H9 (cell line): Measurements from ENCODE around the gene TEX35. TPM values are rescaled to one million over a fixed set of nuclear protein-coding genes. Genes with fewer than 3 reads are reported as not detected.

Source experiments
- DNase-seq: peaks from one replicate; pipeline ENCODE4 v3.0.0-alpha.2; 2017
- H2AFZ ChIP-seq: one replicate; pipeline ENCODE4 v1.6.1; 2013; ENCODE audit warnings: mild to moderate bottlenecking, low read length, control low read depth, moderate library complexity
- H2AK5ac ChIP-seq: 2 replicates; pipeline ENCODE4 v1.6.1; 2013; ENCODE audit warnings: low read length, control low read depth, mixed read lengths; ENCODE audit not compliant: insufficient read length
- H2BK120ac ChIP-seq: one replicate; pipeline ENCODE4 v1.6.1; 2013; ENCODE audit warnings: low read depth, mild to moderate bottlenecking, low read length, control low read depth, inconsistent platforms; ENCODE audit not compliant: poor library complexity, severe bottlenecking
- H2BK12ac ChIP-seq: 2 replicates; pipeline ENCODE4 v1.6.1; 2013; ENCODE audit warnings: low read length, control low read depth, mixed read lengths, low read depth; ENCODE audit not compliant: insufficient read length
- H2BK15ac ChIP-seq: 2 replicates; pipeline ENCODE4 v1.6.1; 2013; ENCODE audit warnings: low read depth, low read length, control low read depth
- H2BK20ac ChIP-seq: one replicate; pipeline ENCODE4 v1.6.1; 2013; ENCODE audit warnings: low read depth, mild to moderate bottlenecking, low read length, control low read depth, inconsistent platforms; ENCODE audit not compliant: poor library complexity, severe bottlenecking
- H2BK5ac ChIP-seq: 2 replicates; pipeline ENCODE4 v1.6.1; 2013; ENCODE audit warnings: low read length, control low read depth, mixed read lengths; ENCODE audit not compliant: insufficient read length
- H3K14ac ChIP-seq: 2 replicates; pipeline ENCODE4 v1.6.1; 2013; ENCODE audit warnings: low read length, control low read depth; ENCODE audit not compliant: insufficient read depth
- H3K18ac ChIP-seq: 2 replicates; pipeline ENCODE4 v1.6.1; 2013; ENCODE audit warnings: low read depth, mild to moderate bottlenecking, mixed read lengths, low read length, control low read depth; ENCODE audit not compliant: insufficient read length
- H3K23ac ChIP-seq: 2 replicates; pipeline ENCODE4 v1.6.1; 2013; ENCODE audit warnings: low read length, control low read depth, mixed read lengths, low read depth; ENCODE audit not compliant: insufficient read length
- H3K23me2 ChIP-seq: 2 replicates; pipeline ENCODE4 v1.6.1; 2013; ENCODE audit warnings: low read depth, mild to moderate bottlenecking, mixed read lengths, low read length, control low read depth; ENCODE audit not compliant: insufficient read length, poor library complexity, severe bottlenecking
- H3K27ac ChIP-seq: 2 replicates; pipeline ENCODE4 v1.5.1; 2013; ENCODE audit warnings: low read length, control low read depth, mixed read lengths, low read depth; ENCODE audit not compliant: insufficient read length
- H3K27me3 ChIP-seq: 2 replicates; pipeline ENCODE4 v1.6.1; 2013; ENCODE audit warnings: low read length, control low read depth, inconsistent platforms; ENCODE audit not compliant: insufficient read depth
- H3K4ac ChIP-seq: 2 replicates; pipeline ENCODE4 v1.6.1; 2013; ENCODE audit warnings: low read depth, mild to moderate bottlenecking, control low read depth, inconsistent platforms, low read length, moderate library complexity
- H3K4me1 ChIP-seq: 2 replicates; pipeline ENCODE4 v1.6.1; 2013; ENCODE audit warnings: low read length, control low read depth, inconsistent platforms; ENCODE audit not compliant: insufficient read depth
- H3K4me2 ChIP-seq: 2 replicates; pipeline ENCODE4 v1.6.1; 2013; ENCODE audit warnings: low read length, control low read depth, mixed read lengths; ENCODE audit not compliant: insufficient read length, insufficient read depth
- H3K56ac ChIP-seq: 2 replicates; pipeline ENCODE4 v1.6.1; 2013; ENCODE audit warnings: low read depth, mild to moderate bottlenecking, mixed read lengths, low read length, control low read depth; ENCODE audit not compliant: insufficient read length
- H3K79me1 ChIP-seq: 2 replicates; pipeline ENCODE4 v1.6.1; 2013; ENCODE audit warnings: low read depth, mild to moderate bottlenecking, moderate library complexity, low read length, control low read depth, inconsistent platforms; ENCODE audit not compliant: insufficient read depth, poor library complexity, severe bottlenecking
- H3K79me2 ChIP-seq: 2 replicates; pipeline ENCODE4 v1.6.1; 2013; ENCODE audit warnings: low read length, control low read depth, inconsistent platforms; ENCODE audit not compliant: insufficient read depth
- H3K9ac ChIP-seq: 2 replicates; pipeline ENCODE4 v1.6.1; 2013; ENCODE audit warnings: low read length, control low read depth, mixed read lengths; ENCODE audit not compliant: insufficient read length; ENCODE audit errors: extremely low read depth
- H3K9me3 ChIP-seq: one replicate; pipeline ENCODE4 v1.6.1; 2013; ENCODE audit warnings: low read depth, low read length, inconsistent platforms; ENCODE audit not compliant: control insufficient read depth
- H3T11ph ChIP-seq: one replicate; pipeline ENCODE4 v1.6.1; 2013; ENCODE audit warnings: mild to moderate bottlenecking, low read length, control low read depth, inconsistent platforms
- H4K20me1 ChIP-seq: one replicate; pipeline ENCODE4 v1.6.1; 2013; ENCODE audit not compliant: control insufficient read depth, insufficient read length, insufficient read depth
- H4K5ac ChIP-seq: 2 replicates; pipeline ENCODE4 v1.6.1; 2013; ENCODE audit warnings: low read depth, mild to moderate bottlenecking, mixed read lengths, low read length, control low read depth; ENCODE audit not compliant: insufficient read length
- H4K8ac ChIP-seq: replicated peaks from 2 replicates; pipeline ENCODE4 v1.6.1; 2013; ENCODE audit warnings: low read length, control low read depth, mixed read lengths, low read depth; ENCODE audit not compliant: insufficient read length
- H4K91ac ChIP-seq: 2 replicates; pipeline ENCODE4 v1.6.1; 2013; ENCODE audit warnings: low read depth, mild to moderate bottlenecking, moderate library complexity, mixed read lengths, low read length, control low read depth; ENCODE audit not compliant: insufficient read length
- H3K27ac Mint-ChIP-seq, 3 experiments: 2 replicates in 2 of 3; 3 replicates in 1 of 3; pipeline ENCODE4 v1.8.0; 2020 to 2021; ENCODE audit warnings: mixed read lengths in 3 of 3, mild to moderate bottlenecking in 1 of 3, moderate library complexity in 1 of 3
- H3K27me3 Mint-ChIP-seq: 2 replicates; pipeline ENCODE4 v1.8.0; 2021; ENCODE audit warnings: low read depth, mild to moderate bottlenecking, moderate library complexity, mixed read lengths
- H3K36me3 Mint-ChIP-seq, 3 experiments: 2 replicates in 2 of 3; 3 replicates in 1 of 3; pipeline ENCODE4 v1.8.0; 2020 to 2021; ENCODE audit warnings: low read depth in 3 of 3, mixed read lengths in 3 of 3; ENCODE audit not compliant: insufficient read depth in 1 of 3
- H3K4me1 Mint-ChIP-seq, 2 experiments: 2 replicates each; pipeline ENCODE4 v1.8.0; 2020; ENCODE audit warnings: mixed read lengths in 2 of 2
- H3K4me3 Mint-ChIP-seq, 2 experiments: 2 replicates in 1 of 2; 3 replicates in 1 of 2; pipeline ENCODE4 v1.8.0; 2020 to 2021; ENCODE audit warnings: mild to moderate bottlenecking in 2 of 2, mixed read lengths in 2 of 2, moderate library complexity in 1 of 2
- H3K9me3 Mint-ChIP-seq, 2 experiments: 2 replicates in 1 of 2; 3 replicates in 1 of 2; pipeline ENCODE4 v1.8.0; 2020; ENCODE audit warnings: mild to moderate bottlenecking in 2 of 2, mixed read lengths in 2 of 2, moderate library complexity in 1 of 2
- WGBS: extraction: QIAGEN DNeasy Blood & Tissue Kit; methylation state at CpG from one replicate; pipeline ENCODE4 v1.1.7; 2013; ENCODE audit warnings: missing lambda C conversion rate, low lambda C conversion rate, mixed read lengths; ENCODE audit not compliant: insufficient read length; ENCODE audit errors: extremely low coverage; 5-methylcytosine and 5-hydroxymethylcytosine counted together
- total RNA-seq: library from RNA; stranded (reverse); gene quantifications from 2 replicates; pipeline ENCODE4 v1.2.1, GENCODE V29; 2021
- TF ChIP-seq, protein P1 (sequence below): fragments of 200-600 bp; sonication (generic); conservative IDR thresholded peaks from 3 replicates; pipeline ENCODE4 v1.8.0; 2021; ENCODE audit warnings: antibody characterized with exemption, mild to moderate bottlenecking

The TEX35 gene
- total RNA-seq, 1 experiment from 2014 or later = not detected

- no peaks in the 10 kb centered on the region for H3K27me3 ChIP-seq
- no CpG with 5 or more reads among the region's 3 CpGs for WGBS
- no peak overlapping the region for H3K4ac ChIP-seq
- H2AK5ac ChIP-seq = no peak overlapping the region
- H3K4me1 ChIP-seq = no peaks in the 10 kb centered on the region; the same call in 1 of the 2 replicates
- H3K4me1 Mint-ChIP-seq = peaks cover 10 to 11% of the 10 kb centered on the region in 2 experiments
- H3K23ac ChIP-seq = no peak overlapping the region
- no peak overlapping the region for H3K9ac ChIP-seq
- H2BK12ac ChIP-seq = no peak overlapping the region
- H3K9me3 Mint-ChIP-seq = peaks cover 6% of the 10 kb centered on the region in 2 experiments; a peak in 4 of 5 replicates
- H3K4me2 ChIP-seq = no peak overlapping the region
- H3K36me3 Mint-ChIP-seq = peaks cover 6 to 17% (median 14%) of the 10 kb centered on the region in 3 experiments
- no peak overlapping the region for H2BK20ac ChIP-seq
- no peak overlapping the region for H2AFZ ChIP-seq
- H3K18ac ChIP-seq = no peak overlapping the region
- H3K14ac ChIP-seq = no peak overlapping the region
- H3K23me2 ChIP-seq = peaks cover 3% of the 10 kb centered on the region
- no peak overlapping the region for H4K91ac ChIP-seq
- H3K27ac ChIP-seq = no peak overlapping the region
- no peaks in the 10 kb centered on the region for H3K79me2 ChIP-seq
- no peak overlapping the region for H3K56ac ChIP-seq
- no peaks in the 10 kb centered on the region for H3K79me1 ChIP-seq
- no peak overlapping the region for H3K27ac Mint-ChIP-seq
- no peak overlapping the region for H2BK120ac ChIP-seq
- TF ChIP-seq, protein P1, sequence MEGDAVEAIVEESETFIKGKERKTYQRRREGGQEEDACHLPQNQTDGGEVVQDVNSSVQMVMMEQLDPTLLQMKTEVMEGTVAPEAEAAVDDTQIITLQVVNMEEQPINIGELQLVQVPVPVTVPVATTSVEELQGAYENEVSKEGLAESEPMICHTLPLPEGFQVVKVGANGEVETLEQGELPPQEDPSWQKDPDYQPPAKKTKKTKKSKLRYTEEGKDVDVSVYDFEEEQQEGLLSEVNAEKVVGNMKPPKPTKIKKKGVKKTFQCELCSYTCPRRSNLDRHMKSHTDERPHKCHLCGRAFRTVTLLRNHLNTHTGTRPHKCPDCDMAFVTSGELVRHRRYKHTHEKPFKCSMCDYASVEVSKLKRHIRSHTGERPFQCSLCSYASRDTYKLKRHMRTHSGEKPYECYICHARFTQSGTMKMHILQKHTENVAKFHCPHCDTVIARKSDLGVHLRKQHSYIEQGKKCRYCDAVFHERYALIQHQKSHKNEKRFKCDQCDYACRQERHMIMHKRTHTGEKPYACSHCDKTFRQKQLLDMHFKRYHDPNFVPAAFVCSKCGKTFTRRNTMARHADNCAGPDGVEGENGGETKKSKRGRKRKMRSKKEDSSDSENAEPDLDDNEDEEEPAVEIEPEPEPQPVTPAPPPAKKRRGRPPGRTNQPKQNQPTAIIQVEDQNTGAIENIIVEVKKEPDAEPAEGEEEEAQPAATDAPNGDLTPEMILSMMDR = no peak; the same call in 2 of the 3 replicates
- no peak overlapping the region for H2BK5ac ChIP-seq
- H4K5ac ChIP-seq = no peak overlapping the region
- H4K8ac ChIP-seq = no peak overlapping the region
- H2BK15ac ChIP-seq = no peak overlapping the region
- no peaks in the 10 kb centered on the region for H3K9me3 ChIP-seq
- no peak overlapping the region for H3K4me3 Mint-ChIP-seq
- no peaks in the 10 kb centered on the region for H3K27me3 Mint-ChIP-seq
- H4K20me1 ChIP-seq = no peaks in the 10 kb centered on the region
- DNase-seq = no peak
- H3T11ph ChIP-seq = no peak overlapping the region
Observed at GRCh38 chr1:178548108-178548507, 35.2 kb downstream of the TEX35 start.
